ENCODE results near the gene FMN2.

GRCh38 chr1:240401731-240402130, 310.0 kb downstream of the FMN2 start:
- TF ChIP-seq POLR2A (IDR thresholded peaks at IDR 0.05) (no peak), CTCF (IDR thresholded peaks at IDR 0.05) (no peak), EP300 (IDR thresholded peaks at IDR 0.05) (no peak)
